Stimulated activated CD4-positive, alpha-beta T cell treated with anti-CD3 and anti-CD28 coated beads, Interleukin-4, amount 100 ng/mL, for 48 hours (primary cell): ENCODE results near the gene CMTM3.
"Not testable (repeated sequence)": the region's sequence is repeated elsewhere in the genome, so short reads cannot be mapped to it uniquely, and the experiment has no call there.

Experiments used
- DNase-seq, 2 donors: peaks; one replicate each; pipeline ENCODE4 v3.0.0-alpha.2; 2020; ENCODE audit warnings: low read depth in 2 of 2

The CMTM3 gene

GRCh38 chr16:66661671-66662346 is 57.3 kb downstream of the CMTM3 start:
- DNase-seq = not testable (repeated sequence)

GRCh38 chr16:66662445-66663194 is 58.1 kb downstream of the CMTM3 start:
- DNase-seq = no peak
